Astrocyte (in vitro differentiated cells and primary cell): ENCODE measurements around the gene UQCC2. TPM values are rescaled to one million over a fixed set of nuclear protein-coding genes. Genes with fewer than 3 reads are reported as not detected.

Source experiments
- DNase-seq: peaks from one replicate; pipeline ENCODE4 v3.0.0-alpha.2; 2010; ENCODE audit warnings: low read depth
- FAIRE-seq: peaks from 2 replicates; lab custom pipeline; 2011; peaks lifted over from hg19 to GRCh38; lab: Jason Lieb, UNC
- H2AFZ ChIP-seq: 2 replicates; pipeline ENCODE4 v1.6.0; 2012; ENCODE audit warnings: low read depth, low read length, inconsistent platforms
- H3K27ac ChIP-seq: 2 replicates; pipeline ENCODE4 v1.5.1; 2011; ENCODE audit warnings: low read depth, low read length, inconsistent platforms
- H3K27me3 ChIP-seq: 2 replicates; pipeline ENCODE4 v1.6.0; 2011; ENCODE audit warnings: low read length, inconsistent platforms; ENCODE audit not compliant: insufficient read depth
- H3K36me3 ChIP-seq: 2 replicates; pipeline ENCODE4 v1.5.1; 2011; ENCODE audit warnings: low read length, inconsistent platforms; ENCODE audit not compliant: insufficient read depth
- H3K4me1 ChIP-seq: 2 replicates; pipeline ENCODE4 v1.5.1; 2011; ENCODE audit warnings: low read length, inconsistent platforms; ENCODE audit not compliant: insufficient read depth
- H3K4me2 ChIP-seq: 2 replicates; pipeline ENCODE4 v1.6.0; 2012; ENCODE audit warnings: low read length, inconsistent platforms
- H3K4me3 ChIP-seq: 2 replicates; pipeline ENCODE4 v1.5.1; 2011; ENCODE audit warnings: low read depth, mild to moderate bottlenecking, low read length, inconsistent platforms; ENCODE audit not compliant: insufficient read depth
- H3K79me2 ChIP-seq: 2 replicates; pipeline ENCODE4 v1.6.0; 2012; ENCODE audit warnings: mild to moderate bottlenecking, low read length, inconsistent platforms; ENCODE audit not compliant: insufficient read depth
- H3K9ac ChIP-seq: 2 replicates; pipeline ENCODE4 v1.6.0; 2012; ENCODE audit warnings: mild to moderate bottlenecking, low read length, inconsistent platforms
- H3K9me3 ChIP-seq: 2 replicates; pipeline ENCODE4 v1.5.1; 2012; ENCODE audit warnings: low read depth, mild to moderate bottlenecking, low read length, inconsistent platforms; ENCODE audit not compliant: insufficient read depth
- H4K20me1 ChIP-seq: 2 replicates; pipeline ENCODE4 v1.6.0; 2012; ENCODE audit warnings: low read length, inconsistent platforms; ENCODE audit not compliant: insufficient read depth
- H3K27ac Mint-ChIP-seq: one replicate; pipeline ENCODE4 v1.8.0; 2021; ENCODE audit warnings: mild to moderate bottlenecking, mixed read lengths; ENCODE audit not compliant: unreplicated experiment
- H3K27me3 Mint-ChIP-seq: one replicate; pipeline ENCODE4 v1.8.0; 2021; ENCODE audit warnings: low read depth, mixed read lengths; ENCODE audit not compliant: unreplicated experiment
- H3K36me3 Mint-ChIP-seq: one replicate; pipeline ENCODE4 v1.8.0; 2021; ENCODE audit warnings: low read depth, mixed read lengths; ENCODE audit not compliant: unreplicated experiment
- H3K4me1 Mint-ChIP-seq: one replicate; pipeline ENCODE4 v1.8.0; 2021; ENCODE audit warnings: low read depth, mixed read lengths; ENCODE audit not compliant: unreplicated experiment
- H3K4me3 Mint-ChIP-seq: one replicate; pipeline ENCODE4 v1.8.0; 2021; ENCODE audit warnings: mild to moderate bottlenecking, moderate library complexity, mixed read lengths; ENCODE audit not compliant: unreplicated experiment
- H3K9me3 Mint-ChIP-seq: one replicate; pipeline ENCODE4 v1.8.0; 2021; ENCODE audit warnings: mild to moderate bottlenecking, mixed read lengths; ENCODE audit not compliant: unreplicated experiment
- EZH2 ChIP-seq: IDR thresholded peaks from 2 replicates; pipeline ENCODE4 v1.6.1; 2012; ENCODE audit warnings: mild to moderate bottlenecking, low read length, inconsistent platforms; ENCODE audit not compliant: insufficient read depth
- total RNA-seq: library from RNA; stranded (reverse); gene quantifications from 2 replicates; pipeline ENCODE4 v1.2.1, GENCODE V29; 2021
- TF ChIP-seq, protein P1 (sequence below): IDR thresholded peaks from 2 replicates; pipeline ENCODE4 v1.5.1; 2011; ENCODE audit warnings: low read depth, mild to moderate bottlenecking, inconsistent platforms, low read length, moderate library complexity; ENCODE audit not compliant: insufficient read depth

Gene UQCC2
- total RNA-seq, 1 donor from 2014 or later, result 70.2 TPM

DNA sequence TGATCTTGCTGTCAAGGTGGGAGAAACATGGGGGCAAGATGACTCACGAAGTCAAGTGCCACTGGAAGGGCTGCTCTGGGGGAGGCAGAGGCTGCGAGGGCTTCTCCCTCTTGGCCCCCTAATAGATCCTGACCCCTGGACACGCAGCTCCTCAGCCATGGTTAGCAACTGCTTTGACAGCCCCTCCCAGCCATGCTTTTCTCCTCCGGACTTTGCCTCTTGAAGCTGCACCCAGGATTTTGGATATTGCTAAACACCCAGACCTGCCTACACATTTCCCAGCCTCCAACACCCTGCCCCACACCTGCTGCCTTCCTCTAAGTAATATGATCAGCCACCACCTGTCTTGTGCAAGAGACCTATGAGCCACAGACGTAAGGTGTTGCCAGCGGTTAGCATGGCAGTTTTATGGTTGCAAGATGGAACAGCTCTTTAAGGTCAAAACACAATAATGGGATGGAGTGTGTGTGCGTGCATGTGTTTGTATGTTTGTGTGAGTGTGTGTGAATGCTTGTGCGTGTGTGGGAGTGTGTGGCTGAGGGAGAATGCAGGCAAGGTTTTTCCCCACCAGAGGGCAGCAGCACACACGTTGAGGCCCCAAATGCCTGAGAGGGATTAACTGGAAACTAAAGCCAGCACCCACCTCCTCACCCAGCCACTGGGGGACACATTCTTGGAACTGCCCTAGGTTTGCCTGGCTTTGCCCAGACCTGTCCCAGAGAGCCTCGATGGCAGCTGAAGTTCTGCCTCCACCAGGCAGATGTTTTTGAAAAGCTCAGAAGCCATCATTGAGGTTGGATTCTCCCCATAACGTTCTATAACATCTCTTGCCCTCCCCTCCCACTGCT is 32.7 kb upstream of the UQCC2 start:
- peak overlapping the region; percentile 31 for H2AFZ ChIP-seq
- peak; percentile 89 for FAIRE-seq

GRCh38 chr6:33742837-33743236 is 31.3 kb upstream of the UQCC2 start:
- Mint-ChIP-seq H3K4me3 (no peak overlapping the region), H3K9me3 (no peaks in the 10 kb centered on the region), H3K27ac (no peak overlapping the region), H3K4me1 (peaks cover 38% of the 10 kb centered on the region), H3K27me3 (peaks cover 8% of the 10 kb centered on the region), H3K36me3 (no peaks in the 10 kb centered on the region)
- no peaks in the 10 kb centered on the region for H4K20me1 ChIP-seq
- no peak for FAIRE-seq
- no peak for DNase-seq
- H3K27ac ChIP-seq, result no peak overlapping the region
- no peak overlapping the region for H3K4me2 ChIP-seq
- H3K4me1 ChIP-seq, result peaks cover 12% of the 10 kb centered on the region
- no peaks in the 10 kb centered on the region for H3K9me3 ChIP-seq
- no peak overlapping the region for H3K4me3 ChIP-seq
- TF ChIP-seq, protein P1, sequence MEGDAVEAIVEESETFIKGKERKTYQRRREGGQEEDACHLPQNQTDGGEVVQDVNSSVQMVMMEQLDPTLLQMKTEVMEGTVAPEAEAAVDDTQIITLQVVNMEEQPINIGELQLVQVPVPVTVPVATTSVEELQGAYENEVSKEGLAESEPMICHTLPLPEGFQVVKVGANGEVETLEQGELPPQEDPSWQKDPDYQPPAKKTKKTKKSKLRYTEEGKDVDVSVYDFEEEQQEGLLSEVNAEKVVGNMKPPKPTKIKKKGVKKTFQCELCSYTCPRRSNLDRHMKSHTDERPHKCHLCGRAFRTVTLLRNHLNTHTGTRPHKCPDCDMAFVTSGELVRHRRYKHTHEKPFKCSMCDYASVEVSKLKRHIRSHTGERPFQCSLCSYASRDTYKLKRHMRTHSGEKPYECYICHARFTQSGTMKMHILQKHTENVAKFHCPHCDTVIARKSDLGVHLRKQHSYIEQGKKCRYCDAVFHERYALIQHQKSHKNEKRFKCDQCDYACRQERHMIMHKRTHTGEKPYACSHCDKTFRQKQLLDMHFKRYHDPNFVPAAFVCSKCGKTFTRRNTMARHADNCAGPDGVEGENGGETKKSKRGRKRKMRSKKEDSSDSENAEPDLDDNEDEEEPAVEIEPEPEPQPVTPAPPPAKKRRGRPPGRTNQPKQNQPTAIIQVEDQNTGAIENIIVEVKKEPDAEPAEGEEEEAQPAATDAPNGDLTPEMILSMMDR, result no peak
- TF ChIP-seq EZH2, result no peak
- H3K79me2 ChIP-seq, result no peaks in the 10 kb centered on the region
- peaks cover 20% of the 10 kb centered on the region for H3K27me3 ChIP-seq
- no peak overlapping the region for H3K9ac ChIP-seq
- no peak overlapping the region for H2AFZ ChIP-seq
- H3K36me3 ChIP-seq, result no peaks in the 10 kb centered on the region

More for the DNA sequence above, 32.7 kb upstream of the UQCC2 start:
- Histone ChIP-seq H4K20me1 (no peaks in the 10 kb centered on the region), H3K27ac (no peak overlapping the region), H3K36me3 (no peaks in the 10 kb centered on the region), H3K27me3 (peaks cover 20% of the 10 kb centered on the region), H3K9ac (no peak overlapping the region), H3K79me2 (no peaks in the 10 kb centered on the region), H3K4me2 (no peak overlapping the region), H3K9me3 (no peaks in the 10 kb centered on the region), H3K4me1 (peaks cover 12% of the 10 kb centered on the region), H3K4me3 (no peak overlapping the region)
- Mint-ChIP-seq H3K4me3 (peak overlapping the region; percentile 61), H3K27ac (no peak overlapping the region), H3K4me1 (peaks cover 38% of the 10 kb centered on the region), H3K27me3 (peaks cover 8% of the 10 kb centered on the region), H3K36me3 (no peaks in the 10 kb centered on the region), H3K9me3 (no peaks in the 10 kb centered on the region)
- TF ChIP-seq EZH2, result no peak
- TF ChIP-seq, protein P1, result peak; percentile 95
- DNase-seq, result peak; percentile 43

DNA sequence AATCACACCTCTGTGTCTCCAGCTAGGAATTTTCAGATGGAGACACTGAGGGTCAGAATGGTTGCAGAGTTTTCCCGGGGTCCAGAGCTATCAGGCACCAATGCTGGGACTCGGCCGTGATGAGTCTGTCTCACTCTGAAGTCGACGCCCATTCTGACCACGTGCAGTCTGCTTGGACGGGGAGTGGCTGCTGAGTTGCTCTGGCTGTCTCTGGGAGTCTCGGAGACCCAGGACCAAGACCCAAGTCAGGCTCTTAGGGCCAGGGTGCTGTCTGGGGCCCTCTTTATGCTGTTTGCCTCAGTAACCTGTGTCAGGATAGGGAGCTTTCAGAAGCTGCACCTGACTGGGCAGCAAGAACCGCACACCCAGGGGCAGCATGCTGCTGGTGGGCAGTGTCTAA is 30.6 kb upstream of the UQCC2 start:
- no peaks in the 10 kb centered on the region for H4K20me1 ChIP-seq
- TF ChIP-seq, protein P1, result no peak
- no peak for TF ChIP-seq EZH2

More for the DNA sequence above, 30.6 kb upstream of the UQCC2 start:
- Mint-ChIP-seq H3K4me1 (peaks cover 30% of the 10 kb centered on the region), H3K4me3 (no peak overlapping the region), H3K27ac (no peak overlapping the region), H3K36me3 (no peaks in the 10 kb centered on the region), H3K9me3 (no peaks in the 10 kb centered on the region), H3K27me3 (peaks cover 5% of the 10 kb centered on the region)
- H3K79me2 ChIP-seq, result no peaks in the 10 kb centered on the region
- no peak overlapping the region for H3K9ac ChIP-seq
- H3K36me3 ChIP-seq, result no peaks in the 10 kb centered on the region
- DNase-seq (no peak), FAIRE-seq (no peak)
- H3K4me3 ChIP-seq, result no peak overlapping the region
- no peaks in the 10 kb centered on the region for H3K9me3 ChIP-seq
- H3K4me2 ChIP-seq, result no peak overlapping the region
- H3K4me1 ChIP-seq, result peaks cover 12% of the 10 kb centered on the region
- H2AFZ ChIP-seq, result no peak overlapping the region
- no peak overlapping the region for H3K27ac ChIP-seq
- H3K27me3 ChIP-seq, result peaks cover 20% of the 10 kb centered on the region
